ENCODE data around the gene NRP1.

The NRP1 gene

DNA sequence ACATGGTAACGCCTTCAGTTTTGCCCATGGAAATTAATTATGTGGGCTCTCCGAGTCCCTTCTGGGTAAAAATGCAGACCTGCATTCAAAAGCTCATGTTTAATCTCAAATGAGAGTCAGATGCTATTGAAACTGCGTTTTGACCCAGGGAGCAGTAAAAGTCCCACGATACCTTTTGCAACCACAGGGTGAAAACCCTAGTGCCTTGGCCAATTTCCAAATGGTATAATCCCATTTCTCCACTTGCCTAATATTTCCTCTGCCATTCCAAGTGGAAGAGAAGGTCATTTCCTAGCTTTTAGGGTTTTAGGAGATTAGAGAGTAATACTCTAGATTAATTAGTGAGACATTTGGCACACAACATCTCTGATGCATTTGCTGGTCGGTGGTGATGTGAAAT lies 132.5 kb downstream of the NRP1 start:
- DNase-seq, result no peak

DNA sequence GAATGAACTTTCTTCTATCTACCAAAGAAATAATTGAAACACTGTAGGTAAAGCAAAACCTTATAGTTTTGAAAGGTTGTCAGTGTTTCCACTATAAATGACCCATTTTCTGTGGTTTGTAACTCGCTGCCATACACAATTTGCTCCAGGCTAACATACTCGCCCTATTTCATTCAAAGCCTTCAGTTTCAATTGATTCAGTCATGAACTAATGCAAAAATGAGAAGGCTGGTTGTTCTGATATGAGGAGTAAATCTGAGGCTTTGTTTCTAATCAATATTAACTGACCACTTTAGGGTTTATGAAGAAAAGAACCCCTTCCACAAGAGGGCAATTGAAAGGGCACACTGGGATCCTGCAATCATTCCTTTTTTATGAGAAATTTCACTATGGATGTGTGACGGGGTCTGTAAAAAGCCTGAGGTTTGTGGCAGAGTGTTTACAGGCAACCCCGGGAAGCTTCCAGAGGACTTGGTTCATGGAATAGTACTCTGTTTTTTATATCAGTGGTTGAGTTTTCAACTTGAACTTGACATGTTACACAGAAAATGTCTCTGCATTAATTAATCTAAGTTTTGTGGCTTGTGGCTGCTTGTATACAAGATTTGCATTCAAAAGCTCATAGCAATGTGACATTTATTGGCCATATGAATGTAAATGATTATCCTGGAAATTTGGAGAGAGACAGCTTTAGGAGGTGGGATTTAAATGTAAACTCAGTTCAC lies 133.2 kb downstream of the NRP1 start:
- no peak for DNase-seq

DNA sequence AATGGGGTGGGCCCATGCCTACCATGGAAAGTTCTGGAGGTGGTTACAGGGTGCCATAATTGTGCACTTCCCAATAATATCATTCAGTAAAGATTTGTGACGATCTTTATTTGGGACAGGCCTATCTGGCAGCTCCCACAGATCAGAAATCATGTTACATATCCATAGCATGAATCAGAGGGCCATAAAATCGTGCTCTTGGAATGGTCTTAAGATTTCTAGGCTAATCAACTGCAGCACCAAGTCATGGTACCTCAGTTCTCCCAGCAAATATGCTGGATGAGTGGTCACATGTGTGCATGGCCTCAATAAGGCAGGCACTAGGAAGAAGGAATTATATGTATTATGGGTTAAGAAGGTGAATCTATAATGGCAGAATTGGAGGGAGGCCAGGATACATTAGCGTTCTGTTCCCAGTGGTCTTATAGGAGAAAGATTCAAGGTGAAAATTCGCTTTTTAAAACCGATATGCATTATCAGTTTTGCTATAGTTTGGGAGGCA lies 134.7 kb downstream of the NRP1 start:
- no peak for DNase-seq

GRCh38 chr10:33198610-33199009 lies 135.9 kb downstream of the NRP1 start:
- DNase-seq, result no peak

- DNase-seq, result no peak
Observed at GRCh38 chr10:33196710-33197491, 137.6 kb downstream of the NRP1 start.

- DNase-seq, result no peak
Observed at GRCh38 chr10:33196377-33196706, 138.1 kb downstream of the NRP1 start.

GRCh38 chr10:33195608-33196376 lies 138.7 kb downstream of the NRP1 start:
- no peak for DNase-seq

DNA sequence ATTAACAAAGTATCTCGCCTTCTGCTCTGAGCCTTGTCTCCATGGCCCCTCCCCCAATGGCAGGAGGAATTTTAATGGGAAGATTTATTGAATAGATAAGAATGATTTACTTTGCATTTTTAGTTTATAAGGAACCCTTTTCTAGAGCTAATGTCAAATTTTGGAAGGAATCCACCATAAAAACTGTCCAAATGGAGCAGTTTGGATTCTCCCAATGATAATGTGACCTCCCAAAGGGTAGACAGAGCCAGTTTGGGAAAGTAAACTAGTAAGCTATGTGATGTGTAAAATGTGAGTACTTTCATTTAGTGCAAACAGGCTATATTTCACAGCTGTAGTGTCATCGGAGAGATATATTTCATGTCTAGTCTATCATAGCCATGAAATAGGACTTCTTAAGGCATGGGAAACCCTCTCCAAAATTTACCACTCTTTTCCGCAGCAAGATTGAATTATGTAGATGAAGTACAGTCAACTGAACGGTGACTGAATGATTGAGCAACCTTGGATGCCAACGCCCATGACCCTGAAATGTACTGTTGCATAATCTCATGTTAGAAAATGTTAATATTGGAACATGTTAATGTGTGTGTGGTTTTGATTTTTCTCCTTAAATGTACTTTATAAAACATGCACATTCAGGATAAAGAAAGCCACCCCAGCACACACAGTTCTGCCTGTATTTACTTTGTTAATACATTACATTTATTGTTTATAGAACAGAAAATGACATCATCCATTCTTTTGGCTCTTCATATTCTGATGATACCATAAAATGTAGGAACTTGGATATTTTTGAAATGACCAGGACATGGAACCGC lies 140.6 kb downstream of the NRP1 start:
- no peak for DNase-seq

DNA sequence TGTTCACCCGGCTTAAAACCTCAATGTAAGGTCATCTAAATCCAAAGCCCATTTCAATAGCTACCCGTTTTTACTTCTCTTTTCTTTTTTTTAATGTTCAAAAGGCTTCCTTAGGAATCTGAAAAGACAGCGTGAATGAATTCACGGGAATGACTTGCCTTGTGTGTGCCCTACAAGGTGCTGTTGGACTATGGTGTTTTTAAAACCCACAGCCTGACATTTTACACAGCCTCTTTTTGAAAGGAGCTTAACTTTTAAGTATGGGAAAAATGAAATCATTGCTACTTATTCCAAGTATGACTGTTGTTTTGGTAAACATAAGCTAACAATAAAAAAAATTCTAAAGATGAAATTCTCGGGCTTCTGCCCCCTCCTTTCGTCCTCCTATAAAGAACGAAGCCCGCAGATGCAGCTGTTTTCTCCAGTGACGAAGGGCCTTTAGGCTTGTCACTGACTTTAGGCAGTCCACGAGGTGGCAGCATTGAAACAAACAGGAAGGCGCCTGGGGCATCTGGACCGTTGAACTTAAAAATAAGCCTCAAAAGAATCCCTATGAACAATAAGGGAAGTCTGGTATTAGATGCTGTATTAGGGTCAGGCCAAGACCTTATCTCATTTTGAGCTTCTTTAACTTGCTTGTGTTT lies 141.3 kb downstream of the NRP1 start:
- peak; percentile 64 for DNase-seq

DNA sequence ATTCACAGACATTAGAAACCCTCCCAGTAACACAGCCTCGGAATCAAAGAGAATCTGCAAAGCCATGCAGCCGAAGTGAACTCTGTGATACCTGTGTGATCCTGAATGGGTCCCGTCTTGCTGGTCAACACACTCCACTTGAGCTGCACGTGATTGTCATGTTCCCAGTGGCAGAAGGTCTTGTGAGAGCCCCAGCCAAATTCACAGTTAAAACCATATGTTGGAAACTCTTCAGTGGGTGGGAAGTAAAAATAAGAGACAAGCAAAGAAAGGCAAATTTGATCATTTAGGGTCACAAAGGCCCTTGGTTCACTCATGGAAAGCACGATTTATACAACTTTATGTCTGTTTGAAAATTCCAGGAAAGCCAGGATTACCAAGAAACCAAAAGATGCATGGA lies 142.3 kb downstream of the NRP1 start:
- no peak for DNase-seq

- DNase-seq, result no peak
Observed at GRCh38 chr10:33190406-33190805, 144.1 kb downstream of the NRP1 start.

DNA sequence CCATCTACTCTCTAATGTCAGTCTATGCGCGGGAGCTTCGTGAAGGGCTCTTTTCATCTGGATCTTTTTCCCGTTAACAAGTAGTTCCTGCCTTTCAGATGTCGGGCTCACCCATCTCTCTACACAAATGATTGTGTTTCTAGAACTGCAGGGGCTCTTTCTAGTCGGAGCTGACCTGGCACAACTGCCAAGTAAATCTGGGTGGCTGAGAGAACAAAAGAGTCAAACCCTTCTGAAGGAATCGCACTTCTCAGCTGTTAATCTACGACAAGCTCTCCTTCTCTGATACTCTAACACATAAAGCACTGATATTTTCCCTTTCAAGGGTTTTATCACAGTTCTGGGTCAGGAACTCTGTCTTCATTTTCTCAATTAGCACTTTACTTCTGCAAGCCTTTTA lies 144.7 kb downstream of the NRP1 start:
- no peak for DNase-seq

DNA sequence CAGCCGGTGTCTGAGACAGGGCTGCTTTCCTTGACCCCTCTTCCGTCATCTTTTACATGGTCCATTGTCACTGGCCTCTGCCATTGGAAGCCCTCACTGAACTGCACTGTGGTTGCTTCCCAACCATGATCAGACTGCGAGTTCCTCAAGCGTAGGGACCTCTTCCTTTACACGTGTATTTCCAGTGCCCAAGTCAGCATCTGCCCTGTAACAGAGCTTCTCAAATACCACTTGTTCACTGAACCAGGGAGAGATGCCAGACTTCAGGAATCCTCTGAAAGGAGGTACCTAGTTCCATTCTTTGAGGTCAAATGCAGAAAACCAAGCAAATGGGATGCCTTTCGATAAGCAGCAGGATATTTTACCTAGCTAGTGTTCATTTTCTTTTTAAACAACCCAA lies 145.1 kb downstream of the NRP1 start:
- DNase-seq, result no peak

DNA sequence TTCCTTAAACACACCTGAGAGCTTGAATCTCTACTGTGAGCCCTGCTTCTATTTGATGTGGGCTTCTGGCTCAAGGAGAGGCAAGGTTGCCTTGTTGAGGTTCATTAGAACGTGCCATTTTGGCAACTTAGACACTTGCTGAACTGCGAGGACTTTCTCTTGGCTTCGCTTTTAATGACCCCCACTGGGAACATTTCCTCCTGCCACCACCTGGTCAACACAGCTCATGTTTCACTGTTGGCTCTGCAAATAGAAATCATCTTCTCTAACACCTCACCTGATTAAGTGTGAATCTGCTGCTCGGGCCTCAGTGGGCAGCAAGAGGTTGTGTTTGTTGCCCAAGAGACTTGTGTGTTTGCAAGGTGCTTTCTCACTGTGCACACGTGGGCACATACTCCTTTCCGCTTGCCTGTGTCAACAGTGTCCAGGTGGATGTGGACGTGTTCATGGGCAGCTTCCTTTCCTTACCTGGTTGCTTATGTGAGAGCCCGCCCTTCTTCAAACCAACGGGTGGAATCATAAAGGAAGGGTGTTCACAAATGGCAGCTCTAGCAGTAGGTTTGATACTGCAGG lies 147.0 kb downstream of the NRP1 start:
- no peak for DNase-seq

GRCh38 chr10:33186150-33186549 lies 148.3 kb downstream of the NRP1 start:
- DNase-seq, result no peak

- no peak for DNase-seq
Observed at GRCh38 chr10:33183655-33184054, 150.8 kb downstream of the NRP1 start.

- no peak for DNase-seq
Observed at GRCh38 chr10:33180921-33181320, 153.5 kb downstream of the NRP1 start.

DNA sequence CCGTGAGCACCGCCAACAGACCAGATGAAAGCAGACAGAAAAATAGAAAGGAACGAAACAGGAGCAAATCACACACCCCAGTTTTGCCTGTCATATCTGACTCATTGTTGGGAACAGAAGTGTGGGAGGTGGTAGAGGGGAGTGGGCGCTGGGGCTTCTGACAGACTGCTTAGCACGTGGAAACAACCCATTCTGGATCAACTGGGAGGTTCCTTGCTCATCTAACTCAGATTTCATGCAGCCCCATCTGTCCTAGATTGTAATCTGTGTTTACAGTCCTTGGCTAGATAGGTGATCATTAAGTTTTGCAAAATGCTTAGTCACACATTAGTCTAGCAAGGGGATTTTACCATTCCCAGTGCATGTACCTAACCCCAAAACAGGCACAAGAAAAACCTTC lies 154.1 kb downstream of the NRP1 start:
- no peak for DNase-seq

DNA sequence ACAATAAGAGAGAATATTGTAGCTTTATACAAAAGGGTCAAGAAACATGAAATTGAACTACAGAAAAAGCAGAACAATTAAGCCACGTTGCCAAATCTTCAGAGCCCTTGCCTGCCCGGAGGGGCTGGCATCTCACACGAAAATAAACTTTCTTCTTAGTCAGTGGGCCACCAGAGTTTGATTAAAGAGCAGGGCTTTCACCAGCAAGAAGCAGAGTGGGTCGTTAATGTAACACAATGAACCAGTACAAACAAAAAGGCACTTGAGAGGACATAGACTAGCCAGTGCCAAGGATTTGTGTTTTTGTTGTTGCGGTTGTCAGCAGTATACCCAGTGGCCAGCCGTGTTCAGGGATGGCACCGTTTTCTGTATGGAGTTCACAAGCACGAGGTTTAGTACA lies 155.4 kb downstream of the NRP1 start:
- DNase-seq, result no peak

DNA sequence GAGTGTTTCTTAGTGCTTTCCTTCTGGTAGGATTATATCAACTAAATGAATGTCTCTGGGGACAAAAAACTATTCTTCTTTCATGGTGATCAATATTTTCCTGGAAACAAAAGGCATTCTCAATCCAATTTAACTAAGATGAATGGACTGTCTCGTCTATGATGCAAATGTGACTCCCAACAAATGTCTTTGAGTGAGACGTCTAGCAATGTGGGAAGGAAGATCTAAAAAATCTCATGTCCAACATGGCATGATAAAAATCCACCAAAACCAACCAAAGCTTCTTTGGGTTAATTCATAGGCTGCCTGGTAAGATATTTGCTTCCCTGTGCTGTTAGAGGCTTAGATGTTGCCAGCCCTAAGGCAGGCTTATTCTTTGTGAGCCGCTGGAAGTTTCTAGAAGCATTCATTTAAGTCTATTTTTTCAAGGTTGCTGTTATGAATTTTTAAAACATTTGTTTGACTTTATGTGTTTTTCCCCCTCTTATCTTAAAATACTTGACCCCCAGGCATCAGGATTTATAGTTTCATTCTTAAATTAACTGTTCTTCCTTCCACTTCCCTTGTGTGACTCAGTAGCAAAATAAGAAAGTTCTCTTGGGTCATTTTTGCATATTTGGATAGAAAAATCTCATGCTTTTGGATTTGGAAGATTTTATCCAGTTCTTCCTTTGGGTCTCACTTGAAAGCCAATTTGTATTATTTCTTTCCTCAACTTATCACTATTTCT lies 156.3 kb downstream of the NRP1 start:
- DNase-seq, result no peak

- DNase-seq, result no peak
Observed at GRCh38 chr10:33176688-33177087, 157.8 kb downstream of the NRP1 start.
